ENCODE measurements around the gene CST8.
"Not testable (repeated sequence)": the region's sequence is repeated elsewhere in the genome, so short reads cannot be mapped to it uniquely, and the experiment has no call there.

CST8 gene

DNA sequence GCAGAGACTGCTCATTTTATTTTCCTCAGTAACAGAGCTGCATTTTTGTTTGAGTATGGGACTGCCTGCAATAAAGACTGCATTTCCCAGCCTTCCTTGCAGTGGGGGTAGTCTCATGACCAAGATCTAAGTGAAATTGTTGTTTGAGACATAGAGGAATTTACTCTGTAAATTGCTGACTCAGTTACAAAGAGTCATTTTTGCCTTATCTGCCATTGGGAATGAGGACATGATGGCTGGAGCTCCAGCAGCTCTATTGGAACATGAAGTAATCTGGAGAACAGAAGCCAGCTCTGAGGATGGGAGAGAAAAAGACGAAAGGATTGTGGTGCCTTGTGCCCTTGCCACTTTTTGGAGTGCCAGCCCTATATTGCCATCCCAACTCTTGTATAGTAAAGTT, 36.1 kb upstream of the CST8 start:
- TF ChIP-seq, protein P1, sequence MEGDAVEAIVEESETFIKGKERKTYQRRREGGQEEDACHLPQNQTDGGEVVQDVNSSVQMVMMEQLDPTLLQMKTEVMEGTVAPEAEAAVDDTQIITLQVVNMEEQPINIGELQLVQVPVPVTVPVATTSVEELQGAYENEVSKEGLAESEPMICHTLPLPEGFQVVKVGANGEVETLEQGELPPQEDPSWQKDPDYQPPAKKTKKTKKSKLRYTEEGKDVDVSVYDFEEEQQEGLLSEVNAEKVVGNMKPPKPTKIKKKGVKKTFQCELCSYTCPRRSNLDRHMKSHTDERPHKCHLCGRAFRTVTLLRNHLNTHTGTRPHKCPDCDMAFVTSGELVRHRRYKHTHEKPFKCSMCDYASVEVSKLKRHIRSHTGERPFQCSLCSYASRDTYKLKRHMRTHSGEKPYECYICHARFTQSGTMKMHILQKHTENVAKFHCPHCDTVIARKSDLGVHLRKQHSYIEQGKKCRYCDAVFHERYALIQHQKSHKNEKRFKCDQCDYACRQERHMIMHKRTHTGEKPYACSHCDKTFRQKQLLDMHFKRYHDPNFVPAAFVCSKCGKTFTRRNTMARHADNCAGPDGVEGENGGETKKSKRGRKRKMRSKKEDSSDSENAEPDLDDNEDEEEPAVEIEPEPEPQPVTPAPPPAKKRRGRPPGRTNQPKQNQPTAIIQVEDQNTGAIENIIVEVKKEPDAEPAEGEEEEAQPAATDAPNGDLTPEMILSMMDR (IDR thresholded peaks at IDR 0.05; ENCODE audit: low read depth, low read length): no peak
- no peak for DNase-seq (ENCODE audit: low read depth, low spot score)
- no peak overlapping the region for H3K4me3 ChIP-seq (ENCODE audit: low read depth, low read length)
- in situ Hi-C loops (cut with HindIII; ENCODE audit: low sequenced_read_pairs): no loop called here

DNA sequence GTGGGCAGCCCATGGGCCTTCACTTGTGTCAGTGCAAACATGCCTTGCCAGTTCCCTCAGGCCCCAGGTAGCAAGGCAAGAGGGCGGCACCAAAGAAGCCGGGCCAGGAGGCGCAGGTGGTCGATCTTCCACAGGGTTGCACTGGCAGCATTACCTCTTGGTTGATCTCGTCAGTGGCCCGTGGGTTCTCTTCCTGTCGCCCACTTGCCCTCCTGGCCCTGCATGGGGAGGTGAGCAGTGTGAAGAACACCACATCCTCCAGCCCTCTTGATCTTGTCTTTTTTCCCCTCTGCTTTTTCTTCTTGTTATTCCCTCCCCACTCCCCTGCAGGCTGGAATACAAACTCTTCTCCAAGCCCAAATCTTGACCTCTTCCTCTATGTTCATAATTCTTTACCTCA, 35.3 kb upstream of the CST8 start:
- in situ Hi-C loops (cut with HindIII; ENCODE audit: low sequenced_read_pairs): no loop called here
- H3K4me3 ChIP-seq (ENCODE audit: low read depth, low read length): no peak overlapping the region

DNA sequence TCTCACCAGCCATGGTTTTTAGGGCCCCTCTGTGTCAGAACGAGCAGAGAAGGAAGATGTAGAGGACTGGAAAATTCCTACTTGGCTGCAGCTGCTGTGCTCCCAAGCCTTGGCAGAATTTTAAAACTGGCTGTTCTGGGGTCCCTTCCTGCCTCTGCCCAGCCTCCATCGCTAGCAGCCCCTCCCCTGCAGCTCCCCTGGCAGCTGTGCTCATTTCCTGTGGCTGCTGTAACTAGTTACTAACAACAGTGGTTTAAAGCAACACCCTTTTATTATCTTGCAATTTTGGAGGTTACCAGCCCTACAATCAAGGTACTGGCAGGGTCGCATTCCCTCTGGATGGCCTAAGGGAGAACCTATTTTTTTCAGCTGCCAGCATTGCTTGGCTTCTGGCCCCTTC, 34.5 kb upstream of the CST8 start:
- DNase-seq (ENCODE audit: low read depth, low spot score): no peak
- in situ Hi-C loops (cut with HindIII; ENCODE audit: low sequenced_read_pairs): no loop called here
- TF ChIP-seq, protein P1 (IDR thresholded peaks at IDR 0.05; ENCODE audit: low read depth, low read length): no peak
- H3K4me3 ChIP-seq (ENCODE audit: low read depth, low read length): no peak overlapping the region

More for the DNA sequence above, 35.3 kb upstream of the CST8 start:
- TF ChIP-seq, protein P1 (IDR thresholded peaks at IDR 0.05; ENCODE audit: low read depth, low read length): no peak
- no peak for DNase-seq (ENCODE audit: low read depth, low spot score)

DNA sequence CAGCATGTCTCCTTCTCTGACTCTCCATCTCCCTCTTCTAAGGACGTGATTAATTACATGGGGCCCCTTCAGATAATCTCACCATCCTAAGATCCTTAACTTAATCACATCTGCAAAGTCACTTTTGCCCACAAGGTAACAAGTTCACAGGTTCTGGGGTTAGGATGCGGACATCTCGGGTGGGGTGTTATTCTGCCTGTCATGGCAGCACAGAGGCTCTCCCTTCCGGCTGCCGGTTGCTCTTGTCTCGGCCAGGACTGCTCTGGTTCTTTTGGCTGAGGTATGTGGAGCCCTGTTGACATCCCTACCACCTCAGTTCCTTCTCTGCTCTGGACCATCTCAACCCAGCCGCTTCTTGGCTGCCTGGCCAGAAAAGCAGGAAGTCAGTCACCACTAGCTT, 34.0 kb upstream of the CST8 start:
- TF ChIP-seq, protein P1 (IDR thresholded peaks at IDR 0.05; ENCODE audit: low read depth, low read length): no peak
- no peak for DNase-seq (ENCODE audit: low read depth, low spot score)
- in situ Hi-C loops (cut with HindIII; ENCODE audit: low sequenced_read_pairs): no loop called here

DNA sequence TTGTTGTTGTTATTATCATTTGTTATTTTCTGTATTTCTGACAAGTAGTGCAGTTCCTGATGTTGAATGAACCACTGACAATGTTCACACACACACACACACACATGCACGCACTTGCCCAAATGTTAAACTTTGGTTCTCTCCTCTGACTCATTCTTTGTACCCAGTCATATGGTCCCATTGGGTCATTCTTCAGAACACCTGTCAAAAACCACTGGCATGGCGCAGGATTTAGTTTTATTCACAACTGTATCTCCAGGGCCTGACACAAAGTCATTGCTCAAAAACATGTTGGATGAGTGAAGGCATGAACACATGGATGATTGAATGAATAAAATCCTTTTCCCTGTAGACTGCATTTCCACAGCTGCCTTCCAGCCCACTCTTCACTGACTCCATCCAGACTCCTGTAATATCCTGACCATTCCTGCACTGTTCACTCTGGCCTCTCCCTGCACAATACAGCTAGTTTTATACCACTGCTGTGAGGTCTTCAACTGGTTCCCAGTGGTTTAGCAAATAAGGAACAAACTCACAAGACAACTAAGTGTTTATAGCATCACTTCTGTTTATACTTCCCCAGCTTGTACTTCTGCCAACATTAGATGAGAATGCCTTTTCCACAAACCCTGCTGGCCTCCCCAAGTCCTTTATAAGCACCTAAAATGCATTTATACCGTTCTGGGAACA, 31.3 kb upstream of the CST8 start:
- DNase-seq (ENCODE audit: low read depth, low spot score): no peak
- TF ChIP-seq, protein P1 (IDR thresholded peaks at IDR 0.05; ENCODE audit: low read depth, low read length): no peak
- in situ Hi-C loops (cut with HindIII; ENCODE audit: low sequenced_read_pairs): no loop called here
- H3K4me3 ChIP-seq (ENCODE audit: low read depth, low read length): no peak overlapping the region

More for the DNA sequence above, 34.0 kb upstream of the CST8 start:
- no peak overlapping the region for H3K4me3 ChIP-seq (ENCODE audit: low read depth, low read length)

DNA sequence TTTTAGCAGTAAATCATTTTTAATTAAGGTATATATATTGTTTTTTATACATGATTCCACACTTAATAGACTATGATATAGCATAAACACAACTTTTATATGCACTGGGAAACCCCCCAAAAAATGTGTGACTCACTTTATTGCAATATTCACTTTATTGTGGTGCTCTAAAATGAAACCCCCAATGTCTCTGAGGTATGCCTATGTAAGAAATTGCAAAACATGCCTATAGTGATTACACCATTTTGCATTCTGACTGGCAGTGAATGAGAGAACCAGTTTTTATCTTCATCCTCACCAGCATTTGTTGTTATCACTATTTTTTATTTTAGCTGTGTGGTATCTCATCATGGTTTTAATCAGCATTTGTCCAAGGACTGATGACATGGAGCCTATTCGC, 29.7 kb upstream of the CST8 start:
- H3K4me3 ChIP-seq (ENCODE audit: low read depth, low read length): no peak overlapping the region
- in situ Hi-C loops (cut with HindIII; ENCODE audit: low sequenced_read_pairs): no loop called here
- TF ChIP-seq, protein P1 (IDR thresholded peaks at IDR 0.05; ENCODE audit: low read depth, low read length): no peak
- no peak for DNase-seq (ENCODE audit: low read depth, low spot score)

DNA sequence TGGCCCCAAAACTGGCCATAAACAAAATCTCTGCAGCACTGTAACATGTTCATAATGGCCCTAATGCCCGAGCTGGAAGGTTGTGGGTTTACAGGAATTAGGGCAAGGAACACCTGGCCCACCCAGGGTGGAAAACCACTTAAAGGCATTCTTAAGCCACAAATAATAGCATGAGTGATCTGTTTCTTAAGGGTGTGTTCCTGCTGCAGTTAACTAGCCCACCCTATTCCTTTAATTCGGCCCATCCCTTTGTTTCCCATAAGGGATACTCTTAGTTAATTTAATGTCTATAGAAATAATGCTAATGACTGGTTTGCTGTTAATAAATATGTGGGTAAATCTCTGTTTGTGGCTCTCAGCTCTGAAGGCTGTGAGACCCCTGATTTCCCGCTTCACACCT, 24.0 kb upstream of the CST8 start:
- H3K4me3 ChIP-seq (ENCODE audit: low read depth, low read length); DNase-seq (ENCODE audit: low read depth, low spot score); in situ Hi-C loops (cut with HindIII; ENCODE audit: low sequenced_read_pairs): not testable (repeated sequence)

DNA sequence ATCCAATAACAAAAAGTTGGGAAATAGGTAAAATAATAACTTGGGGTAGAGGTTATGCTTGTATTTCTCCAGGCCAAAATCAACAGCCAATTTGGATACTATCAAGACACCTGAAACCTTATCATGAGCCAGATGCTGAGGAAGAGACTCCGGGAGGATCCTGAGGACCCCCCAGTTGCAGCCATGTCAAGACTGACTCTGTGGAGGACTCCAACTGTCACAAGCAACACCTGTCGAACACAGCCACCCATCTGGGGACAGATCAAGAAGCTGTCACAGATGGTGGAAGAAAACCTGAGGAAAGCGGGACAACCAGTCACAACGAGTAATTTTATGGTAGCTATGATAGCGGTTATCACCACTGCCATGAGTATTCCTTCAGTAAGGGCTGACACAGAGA, 18.6 kb upstream of the CST8 start:
- H3K4me3 ChIP-seq (ENCODE audit: low read depth, low read length); in situ Hi-C loops (cut with HindIII; ENCODE audit: low sequenced_read_pairs); DNase-seq (ENCODE audit: low read depth, low spot score): not testable (repeated sequence)

DNA sequence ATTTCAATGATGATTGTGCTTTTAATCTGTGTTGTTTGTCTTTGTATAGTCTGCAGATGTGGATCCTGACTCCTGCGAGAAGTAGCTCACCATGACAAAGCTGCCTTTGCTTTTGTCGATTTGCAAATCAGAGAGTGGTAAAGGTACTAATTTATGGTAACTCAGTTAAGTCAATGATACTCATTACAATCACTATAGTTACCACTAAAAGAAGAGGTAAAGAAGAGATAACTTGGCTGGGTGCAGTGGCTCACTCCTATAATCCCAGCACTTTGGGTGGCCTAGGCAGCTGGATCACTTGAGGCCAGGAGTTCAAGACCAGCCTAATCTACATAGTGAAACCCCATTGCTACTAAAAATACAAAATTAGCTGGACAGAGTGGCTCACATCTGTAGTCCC, 17.6 kb upstream of the CST8 start:
- H3K4me3 ChIP-seq (ENCODE audit: low read depth, low read length); DNase-seq (ENCODE audit: low read depth, low spot score); in situ Hi-C loops (cut with HindIII; ENCODE audit: low sequenced_read_pairs): not testable (repeated sequence)

Data from astrocyte of the spinal cord (primary cell).